ENCODE data around the gene CD99. TPM values are rescaled to one million over a fixed set of nuclear protein-coding genes. Genes with fewer than 3 reads are reported as not detected.
A peak's percentile ranks its signal among the peaks of the same experiment; 100 is the strongest.

CD99 gene
- total RNA-seq, 1 donor: 455 TPM

- Histone ChIP-seq H3K4me1 (ENCODE audit: insufficient read depth, low read length) (no peaks in the 10 kb centered on the region), H3K36me3 (ENCODE audit: insufficient read depth, low read length) (peaks cover 52% of the 10 kb centered on the region), H3K27ac (ENCODE audit: low read depth, low read length) (no peak overlapping the region), H2AFZ (ENCODE audit: low read length) (no peak overlapping the region), H3K4me3 (ENCODE audit: insufficient read depth, low read length) (no peak overlapping the region), H3K9me3 (ENCODE audit: low read depth, low read length) (no peaks in the 10 kb centered on the region), H3K4me2 (ENCODE audit: insufficient read depth, low read length) (no peak overlapping the region), H3K79me2 (ENCODE audit: insufficient read depth, low read length) (no peaks in the 10 kb centered on the region), H3K27me3 (ENCODE audit: insufficient read depth, low read length) (no peaks in the 10 kb centered on the region), H4K20me1 (ENCODE audit: insufficient read depth, low read length) (no peaks in the 10 kb centered on the region)
- DNase-seq (ENCODE audit: insufficient read length, low spot score, missing footprints): no peak
- TF ChIP-seq CTCF (IDR thresholded peaks at IDR 0.05; ENCODE audit: extremely low read depth, low read depth, low read length): no peak
These were observed 41.0 kb downstream of the CD99 start for GRCh38 chrX:2732076-2732475.

- DNase-seq (ENCODE audit: insufficient read length, low spot score, missing footprints): no peak
- Histone ChIP-seq H3K4me3 (ENCODE audit: insufficient read depth, low read length) (no peak overlapping the region), H3K9me3 (ENCODE audit: low read depth, low read length) (no peaks in the 10 kb centered on the region), H4K20me1 (ENCODE audit: insufficient read depth, low read length) (no peaks in the 10 kb centered on the region), H3K27ac (ENCODE audit: low read depth, low read length) (no peak overlapping the region), H2AFZ (ENCODE audit: low read length) (no peak overlapping the region), H3K4me1 (ENCODE audit: insufficient read depth, low read length) (no peaks in the 10 kb centered on the region), H3K79me2 (ENCODE audit: insufficient read depth, low read length) (no peaks in the 10 kb centered on the region), H3K27me3 (ENCODE audit: insufficient read depth, low read length) (no peaks in the 10 kb centered on the region), H3K4me2 (ENCODE audit: insufficient read depth, low read length) (no peak overlapping the region), H3K36me3 (ENCODE audit: insufficient read depth, low read length) (peaks cover 51% of the 10 kb centered on the region)
- TF ChIP-seq CTCF (IDR thresholded peaks at IDR 0.05; ENCODE audit: extremely low read depth, low read depth, low read length): no peak
These were observed 41.6 kb downstream of the CD99 start for GRCh38 chrX:2732649-2733048.

- peaks cover 51% of the 10 kb centered on the region for H3K36me3 ChIP-seq (ENCODE audit: insufficient read depth, low read length)
- TF ChIP-seq CTCF (IDR thresholded peaks at IDR 0.05; ENCODE audit: extremely low read depth, low read depth, low read length): no peak
These were observed 42.2 kb downstream of the CD99 start for GRCh38 chrX:2733286-2733685.

GRCh38 chrX:2735270-2735669 lies 44.2 kb downstream of the CD99 start:
- Histone ChIP-seq H3K9me3 (ENCODE audit: low read depth, low read length) (no peaks in the 10 kb centered on the region), H4K20me1 (ENCODE audit: insufficient read depth, low read length) (no peaks in the 10 kb centered on the region), H2AFZ (ENCODE audit: low read length) (no peak overlapping the region), H3K79me2 (ENCODE audit: insufficient read depth, low read length) (no peaks in the 10 kb centered on the region), H3K27me3 (ENCODE audit: insufficient read depth, low read length) (no peaks in the 10 kb centered on the region), H3K36me3 (ENCODE audit: insufficient read depth, low read length) (peaks cover 38% of the 10 kb centered on the region), H3K27ac (ENCODE audit: low read depth, low read length) (no peak overlapping the region), H3K4me2 (ENCODE audit: insufficient read depth, low read length) (no peak overlapping the region), H3K4me1 (ENCODE audit: insufficient read depth, low read length) (no peaks in the 10 kb centered on the region), H3K4me3 (ENCODE audit: insufficient read depth, low read length) (no peak overlapping the region)
- no peak for TF ChIP-seq CTCF (IDR thresholded peaks at IDR 0.05; ENCODE audit: extremely low read depth, low read depth, low read length)
- DNase-seq (ENCODE audit: insufficient read length, low spot score, missing footprints): no peak

More at GRCh38 chrX:2733286-2733685, 42.2 kb downstream of the CD99 start:
- no peak overlapping the region for H3K27ac ChIP-seq (ENCODE audit: low read depth, low read length)
- no peak overlapping the region for H2AFZ ChIP-seq (ENCODE audit: low read length)
- no peak overlapping the region for H3K4me2 ChIP-seq (ENCODE audit: insufficient read depth, low read length)
- no peaks in the 10 kb centered on the region for H3K27me3 ChIP-seq (ENCODE audit: insufficient read depth, low read length)
- H4K20me1 ChIP-seq (ENCODE audit: insufficient read depth, low read length): no peaks in the 10 kb centered on the region
- no peaks in the 10 kb centered on the region for H3K4me1 ChIP-seq (ENCODE audit: insufficient read depth, low read length)
- H3K4me3 ChIP-seq (ENCODE audit: insufficient read depth, low read length): no peak overlapping the region
- H3K9me3 ChIP-seq (ENCODE audit: low read depth, low read length): no peaks in the 10 kb centered on the region
- H3K79me2 ChIP-seq (ENCODE audit: insufficient read depth, low read length): no peaks in the 10 kb centered on the region
- peak; percentile 65 for DNase-seq (ENCODE audit: insufficient read length, low spot score, missing footprints)

Data from osteoblast (primary cell).